Endothelial cell (in vitro differentiated cells): ENCODE results near the gene LSM6. TPM values are rescaled to one million over a fixed set of nuclear protein-coding genes. Genes with fewer than 3 reads are reported as not detected.

Experiments used
- DNase-seq: peaks from one replicate; pipeline ENCODE4 v3.0.0; 2021; ENCODE audit warnings: low spot score
- H3K27ac Mint-ChIP-seq: one replicate; pipeline ENCODE4 v1.8.0; 2021; ENCODE audit warnings: mixed read lengths, inconsistent platforms; ENCODE audit not compliant: unreplicated experiment
- H3K27me3 Mint-ChIP-seq: one replicate; pipeline ENCODE4 v1.8.0; 2021; ENCODE audit warnings: mild to moderate bottlenecking, moderate library complexity, mixed read lengths, inconsistent platforms; ENCODE audit not compliant: unreplicated experiment
- H3K36me3 Mint-ChIP-seq: one replicate; pipeline ENCODE4 v1.8.0; 2021; ENCODE audit warnings: mild to moderate bottlenecking, low read depth, mixed read lengths, inconsistent platforms; ENCODE audit not compliant: unreplicated experiment
- H3K4me1 Mint-ChIP-seq: one replicate; pipeline ENCODE4 v1.8.0; 2021; ENCODE audit warnings: mild to moderate bottlenecking, mixed read lengths, inconsistent platforms; ENCODE audit not compliant: unreplicated experiment
- H3K4me3 Mint-ChIP-seq: one replicate; pipeline ENCODE4 v1.8.0; 2021; ENCODE audit warnings: mild to moderate bottlenecking, mixed read lengths, inconsistent platforms; ENCODE audit not compliant: unreplicated experiment
- H3K9me3 Mint-ChIP-seq: one replicate; pipeline ENCODE4 v1.8.0; 2021; ENCODE audit warnings: mixed read lengths, inconsistent platforms; ENCODE audit not compliant: unreplicated experiment
- total RNA-seq: library from RNA; stranded (reverse); fragmentation: NEBNext Ultra II Directional; extraction: Animal tissue kit (Norgen Biotek cat#: 25700); gene quantifications from one replicate; pipeline ENCODE4 v1.2.1, GENCODE V29; 2021; ENCODE audit not compliant: unreplicated experiment
- TF ChIP-seq, protein P1 (sequence below): fragments of 200-600 bp; sonication (generic); IDR thresholded peaks from one replicate; pipeline ENCODE4 v1.5.0; 2021; ENCODE audit warnings: antibody characterized with exemption; ENCODE audit not compliant: unreplicated experiment

Gene LSM6
- total RNA-seq, 1 donor from 2014 or later = 40.3 TPM

DNA sequence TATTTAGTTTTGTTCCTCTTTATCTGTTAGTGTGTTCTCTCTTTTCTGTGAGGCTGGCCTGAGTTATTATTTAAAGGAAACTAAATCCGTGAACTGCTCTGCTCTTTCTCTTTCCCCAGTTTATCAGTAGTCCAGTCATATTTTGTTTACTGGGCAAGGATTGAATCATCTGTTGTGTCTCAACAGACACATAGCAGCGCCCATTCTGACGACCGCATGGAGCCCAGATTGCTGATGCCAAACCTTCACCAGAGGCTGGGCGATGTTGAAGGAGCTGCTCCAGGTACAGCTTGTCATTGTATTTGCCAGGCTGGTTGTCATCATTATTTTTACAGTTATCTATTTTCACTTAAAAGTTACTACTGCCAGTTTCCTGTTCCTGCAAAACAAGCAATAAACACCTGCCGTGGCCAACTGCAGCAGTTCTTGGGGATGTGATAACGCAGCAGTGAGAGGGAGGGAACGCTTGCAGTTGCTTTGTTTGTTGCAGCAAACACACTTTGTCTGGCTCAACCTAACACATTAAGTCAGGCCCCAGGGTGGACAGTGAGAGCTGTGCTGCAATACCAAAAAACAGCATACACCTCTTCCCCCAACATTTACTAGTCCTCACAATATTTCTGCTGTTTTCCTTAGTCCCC is 48.9 kb downstream of the LSM6 start:
- no peak for DNase-seq
- Mint-ChIP-seq H3K27ac (no peak overlapping the region), H3K4me1 (peaks cover 9% of the 10 kb centered on the region), H3K36me3 (no peaks in the 10 kb centered on the region), H3K9me3 (no peaks in the 10 kb centered on the region), H3K4me3 (no peak overlapping the region), H3K27me3 (peaks cover 4% of the 10 kb centered on the region)
- TF ChIP-seq, protein P1, sequence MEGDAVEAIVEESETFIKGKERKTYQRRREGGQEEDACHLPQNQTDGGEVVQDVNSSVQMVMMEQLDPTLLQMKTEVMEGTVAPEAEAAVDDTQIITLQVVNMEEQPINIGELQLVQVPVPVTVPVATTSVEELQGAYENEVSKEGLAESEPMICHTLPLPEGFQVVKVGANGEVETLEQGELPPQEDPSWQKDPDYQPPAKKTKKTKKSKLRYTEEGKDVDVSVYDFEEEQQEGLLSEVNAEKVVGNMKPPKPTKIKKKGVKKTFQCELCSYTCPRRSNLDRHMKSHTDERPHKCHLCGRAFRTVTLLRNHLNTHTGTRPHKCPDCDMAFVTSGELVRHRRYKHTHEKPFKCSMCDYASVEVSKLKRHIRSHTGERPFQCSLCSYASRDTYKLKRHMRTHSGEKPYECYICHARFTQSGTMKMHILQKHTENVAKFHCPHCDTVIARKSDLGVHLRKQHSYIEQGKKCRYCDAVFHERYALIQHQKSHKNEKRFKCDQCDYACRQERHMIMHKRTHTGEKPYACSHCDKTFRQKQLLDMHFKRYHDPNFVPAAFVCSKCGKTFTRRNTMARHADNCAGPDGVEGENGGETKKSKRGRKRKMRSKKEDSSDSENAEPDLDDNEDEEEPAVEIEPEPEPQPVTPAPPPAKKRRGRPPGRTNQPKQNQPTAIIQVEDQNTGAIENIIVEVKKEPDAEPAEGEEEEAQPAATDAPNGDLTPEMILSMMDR = no peak

DNA sequence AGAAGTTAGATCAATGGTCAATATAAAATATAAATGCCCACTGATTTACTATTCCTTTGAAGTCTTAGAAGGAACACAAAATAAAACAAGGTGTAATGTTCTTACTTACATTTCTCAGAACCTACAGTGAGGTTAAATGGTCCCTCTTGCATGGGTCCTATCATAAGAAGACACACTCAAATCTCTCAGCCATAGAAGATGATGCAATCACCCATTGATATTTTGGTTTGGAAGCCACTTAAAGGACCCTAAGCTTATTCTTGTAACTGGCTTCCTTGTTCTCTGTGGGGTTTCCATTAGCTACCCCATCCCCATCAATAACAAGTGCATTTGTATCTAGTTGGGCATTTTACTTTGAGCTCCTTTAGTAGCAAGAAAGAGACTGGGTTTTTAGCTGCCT is 53.9 kb downstream of the LSM6 start:
- Mint-ChIP-seq H3K4me3 (no peak overlapping the region), H3K4me1 (peaks cover 7% of the 10 kb centered on the region), H3K36me3 (no peaks in the 10 kb centered on the region), H3K27me3 (peaks cover 4% of the 10 kb centered on the region), H3K9me3 (no peaks in the 10 kb centered on the region), H3K27ac (no peak overlapping the region)
- TF ChIP-seq, protein P1 = no peak
- DNase-seq = no peak

DNA sequence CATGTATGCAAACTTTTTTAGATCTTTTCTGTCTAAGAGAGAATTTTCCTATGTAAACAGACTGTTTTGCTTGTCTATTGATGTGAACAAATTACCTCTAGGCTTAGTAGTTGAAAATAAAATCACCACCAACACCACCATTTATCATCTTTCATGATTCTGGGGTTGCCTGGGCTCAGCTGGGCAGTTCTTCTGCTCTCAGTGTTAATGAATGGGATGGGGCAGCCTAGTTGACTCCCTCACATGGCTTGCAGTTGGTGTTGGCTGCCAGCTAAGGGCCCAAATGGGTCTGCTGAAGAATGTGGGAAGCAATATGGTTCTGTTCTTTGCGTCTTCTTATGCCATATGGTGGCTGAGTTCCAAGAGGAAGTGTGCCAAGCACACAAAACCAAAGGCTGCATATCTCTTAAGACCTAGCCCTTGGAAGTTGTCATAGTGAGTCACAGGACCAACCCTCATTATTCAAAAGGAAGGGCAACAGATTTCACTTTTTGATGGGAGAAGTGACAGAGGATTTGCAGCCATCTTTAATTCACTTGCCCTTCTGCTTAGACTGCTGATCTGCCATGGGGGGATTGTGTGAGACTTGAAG is 56.7 kb downstream of the LSM6 start:
- no peak for DNase-seq
- no peaks in the 10 kb centered on the region for H3K4me1 Mint-ChIP-seq
- TF ChIP-seq, protein P1 = no peak
- no peak overlapping the region for H3K27ac Mint-ChIP-seq
- H3K4me3 Mint-ChIP-seq = no peak overlapping the region
- no peaks in the 10 kb centered on the region for H3K9me3 Mint-ChIP-seq
- no peaks in the 10 kb centered on the region for H3K36me3 Mint-ChIP-seq
- H3K27me3 Mint-ChIP-seq = no peaks in the 10 kb centered on the region

DNA sequence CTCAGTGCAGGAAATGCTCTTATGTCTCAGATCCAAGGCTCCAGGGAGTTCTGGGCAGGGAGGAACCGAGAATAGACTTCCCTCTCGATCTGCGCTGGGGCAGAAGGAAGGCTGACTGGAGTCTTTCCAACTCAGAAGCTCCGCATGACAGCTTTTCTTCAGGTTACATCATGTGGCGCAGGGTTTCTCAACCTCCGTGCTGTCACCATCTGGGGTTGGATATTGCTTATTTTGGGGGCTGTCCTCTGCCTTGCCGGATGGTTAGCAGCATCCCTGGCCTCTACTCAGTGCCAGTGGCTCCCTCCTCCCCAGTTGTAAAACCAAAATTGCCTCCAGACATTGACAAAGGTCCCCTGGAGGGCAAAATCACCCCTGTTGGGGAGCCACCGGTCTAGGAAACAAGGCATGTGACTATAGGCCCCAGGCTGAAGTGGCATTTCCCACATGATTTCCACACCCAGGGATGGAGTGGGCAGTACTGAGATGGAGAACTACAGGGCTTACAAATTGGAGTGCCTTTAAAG is 60.2 kb downstream of the LSM6 start:
- DNase-seq = no peak
- Mint-ChIP-seq H3K9me3 (no peaks in the 10 kb centered on the region), H3K36me3 (no peaks in the 10 kb centered on the region), H3K27me3 (no peaks in the 10 kb centered on the region), H3K4me1 (peaks cover 3% of the 10 kb centered on the region), H3K4me3 (no peak overlapping the region), H3K27ac (no peak overlapping the region)
- TF ChIP-seq, protein P1 = no peak

DNA sequence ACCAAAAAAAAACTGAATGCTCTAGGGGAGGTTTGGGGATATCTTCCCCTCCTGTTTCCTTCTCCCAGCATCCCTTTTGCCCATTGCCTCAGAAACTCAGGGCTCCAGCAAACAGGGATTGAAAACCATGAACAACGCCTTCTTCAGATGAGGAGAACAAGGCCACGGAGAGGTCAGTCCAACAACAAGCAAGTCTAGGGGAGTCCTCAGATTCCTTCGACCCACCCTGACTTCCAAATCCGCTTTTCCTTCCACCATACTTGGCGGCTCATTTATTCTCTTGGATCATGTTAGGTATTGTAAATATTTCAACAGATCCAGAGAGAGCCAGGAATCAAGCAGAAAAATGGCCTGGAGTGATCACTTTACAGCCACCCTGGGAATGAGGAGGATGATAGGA is 60.7 kb downstream of the LSM6 start:
- no peak for DNase-seq
- no peak overlapping the region for H3K4me3 Mint-ChIP-seq
- TF ChIP-seq, protein P1 = no peak
- no peaks in the 10 kb centered on the region for H3K27me3 Mint-ChIP-seq
- peaks cover 8% of the 10 kb centered on the region for H3K4me1 Mint-ChIP-seq
- H3K36me3 Mint-ChIP-seq = no peaks in the 10 kb centered on the region
- H3K27ac Mint-ChIP-seq = no peak overlapping the region
- H3K9me3 Mint-ChIP-seq = no peaks in the 10 kb centered on the region
